Panc1 (cell line): ENCODE results near the gene ZHX3. TPM values are rescaled to one million over a fixed set of nuclear protein-coding genes. Genes with fewer than 3 reads are reported as not detected.

Experiments used
- ATAC-seq: fragments of 200-7000 bp; cut with Tn5 transposase; 2 replicates; pipeline ENCODE4 v1.9.1; 2020; ENCODE audit warnings: mild to moderate bottlenecking, moderate library complexity
- BruUV-seq: library from RNA; stranded (reverse); fragments of 400-500 nt; replicated peaks from 2 replicates; lab custom pipeline; 2021; lab: Mats Ljungman, UMichigan
- CTCF ChIA-PET: fragments of 300-600 bp; sonication (Branson Sonifier 250); formaldehyde crosslinking; loops from one replicate; lab custom pipeline; 2022; ENCODE audit warnings: antibody characterized with exemption; lab: Charles Lee
- POLR2A ChIA-PET: fragments of 300-600 bp; sonication (Branson Sonifier 250); formaldehyde crosslinking; loops from one replicate; lab custom pipeline; 2022; ENCODE audit warnings: antibody characterized with exemption; lab: Charles Lee
- DNase-seq: peaks from one replicate; pipeline ENCODE4 v3.0.0-alpha.2; 2010; ENCODE audit warnings: low read depth, low spot score
- H3K27ac ChIP-seq: 2 replicates; pipeline ENCODE4 v1.5.1; 2011; ENCODE audit warnings: mild to moderate bottlenecking, low read length, inconsistent platforms
- H3K27me3 ChIP-seq: fragments of 200-500 bp; sonication (Bioruptor generic); 2 replicates; pipeline ENCODE4 v1.6.0; 2014; ENCODE audit warnings: low read length, inconsistent platforms; ENCODE audit not compliant: control insufficient read depth, insufficient read depth
- H3K36me3 ChIP-seq: fragments of 200-500 bp; sonication (Bioruptor generic); 2 replicates; pipeline ENCODE4 v1.5.1; 2014; ENCODE audit warnings: inconsistent platforms, mild to moderate bottlenecking, low read length, moderate library complexity; ENCODE audit not compliant: control insufficient read depth, insufficient read depth
- H3K4me1 ChIP-seq: 2 replicates; pipeline ENCODE4 v1.5.1; 2011; ENCODE audit warnings: inconsistent platforms, mild to moderate bottlenecking, low read length, moderate library complexity; ENCODE audit not compliant: control insufficient read depth, insufficient read depth
- H3K4me3 ChIP-seq, 2 experiments: 2 replicates each; pipeline ENCODE4 v1.5.1; 2011 to 2012; ENCODE audit warnings: low read depth in 2 of 2, low read length in 2 of 2, mild to moderate bottlenecking in 2 of 2, inconsistent platforms in 1 of 2, moderate library complexity in 1 of 2
- H3K9me3 ChIP-seq: fragments of 200-500 bp; sonication (Bioruptor generic); 2 replicates; pipeline ENCODE4 v1.5.1; 2014; ENCODE audit warnings: low read depth, mild to moderate bottlenecking, inconsistent platforms, low read length, moderate library complexity; ENCODE audit not compliant: control insufficient read depth, insufficient read depth
- CTCF ChIP-seq: fragments of 450-650 bp; IDR thresholded peaks from 2 replicates; pipeline ENCODE4 v1.5.1; 2017; ENCODE audit warnings: mild to moderate bottlenecking
- POLR2AphosphoS5 ChIP-seq: IDR thresholded peaks from 2 replicates; pipeline ENCODE4 v1.6.1; 2012; ENCODE audit warnings: mild to moderate bottlenecking, low read depth, low read length, moderate library complexity
- REST ChIP-seq, 2 experiments: IDR thresholded peaks; 2 replicates each; pipeline ENCODE4 v1.6.1; 2011 to 2012; ENCODE audit warnings: low read depth in 2 of 2, control low read depth in 1 of 2, low read length in 1 of 2, mild to moderate bottlenecking in 1 of 2, moderate library complexity in 1 of 2; ENCODE audit not compliant: insufficient read depth in 1 of 2
- SIN3A ChIP-seq: IDR thresholded peaks from 2 replicates; pipeline ENCODE4 v1.6.1; 2012; ENCODE audit warnings: low read depth, mild to moderate bottlenecking, low read length, moderate library complexity, borderline replicate concordance; ENCODE audit not compliant: insufficient read depth
- TCF7L2 ChIP-seq: IDR thresholded peaks from 2 replicates; pipeline ENCODE4 v1.6.1; 2011; ENCODE audit warnings: mild to moderate bottlenecking, low read depth, low read length, inconsistent platforms
- in situ Hi-C: cut with HindIII; loops from 2 replicates; pipeline ENCODE4 v1.10.0; 2016; ENCODE audit warnings: low sequenced_read_pairs, low pct_unique_long_range_greater_than_20kb
- intact Hi-C: fragments of 100-400 bp; cut with micrococcal nuclease; formaldehyde crosslinking; loops from one replicate; pipeline ENCODE4 v1.10.0; 2022; ENCODE audit not compliant: unreplicated experiment
- total RNA-seq: library from RNA; stranded (reverse); gene quantifications from one replicate; pipeline ENCODE4 v1.2.1, GENCODE V29; 2021; ENCODE audit not compliant: unreplicated experiment

The ZHX3 gene
- total RNA-seq, 1 experiment from 2014 or later: 19.8 TPM

- Histone ChIP-seq H3K27me3 (no peaks in the 10 kb centered on the region), H3K27ac (no peak overlapping the region), H3K36me3 (no peaks in the 10 kb centered on the region), H3K4me3 (no peak overlapping the region), H3K4me1 (no peaks in the 10 kb centered on the region), H3K9me3 (no peaks in the 10 kb centered on the region)
- ATAC-seq: no peak
- in situ Hi-C loops (no loop called here), intact Hi-C loops (no loop called here)
- DNase-seq: no peak
- TF ChIP-seq SIN3A: no peak
- TF ChIP-seq TCF7L2: no peak
- no peak for TF ChIP-seq REST (IDR thresholded peaks at IDR 0.05; ENCODE audit: insufficient read depth in 1 of 2, low read depth in 2 of 2, low read length in 1 of 2)
- no peak for TF ChIP-seq POLR2AphosphoS5
- no peak for TF ChIP-seq CTCF
- no TSS peak for BruUV-seq
- ChIA-PET POLR2A (interaction anchor here (0.6 kb wide), 1 partner anchor 35 kb away, joined by 3 read pairs; no protein-coding TSS in a partner anchor), CTCF (no interaction called here)
Measured at GRCh38 chr20:41304002-41304401, 13.5 kb downstream of the ZHX3 start.

GRCh38 chr20:41300886-41301285, 16.6 kb downstream of the ZHX3 start:
- intact Hi-C loops (no loop called here), in situ Hi-C loops (no loop called here)
- no peak overlapping the region for H3K27ac ChIP-seq
- H3K9me3 ChIP-seq: no peaks in the 10 kb centered on the region
- POLR2A ChIA-PET: no interaction called here
- CTCF ChIA-PET: no interaction called here
- no peak overlapping the region for H3K4me3 ChIP-seq
- no peaks in the 10 kb centered on the region for H3K27me3 ChIP-seq
- TF ChIP-seq REST (IDR thresholded peaks at IDR 0.05; ENCODE audit: insufficient read depth in 1 of 2, low read depth in 2 of 2, low read length in 1 of 2): no peak
- TF ChIP-seq SIN3A: no peak
- no peak for TF ChIP-seq TCF7L2
- TF ChIP-seq CTCF: no peak
- TF ChIP-seq POLR2AphosphoS5: no peak
- ATAC-seq (no peak), DNase-seq (no peak)
- no peaks in the 10 kb centered on the region for H3K4me1 ChIP-seq
- BruUV-seq: no TSS peak
- no peaks in the 10 kb centered on the region for H3K36me3 ChIP-seq
